HepG2 (cell line): ENCODE data around the gene ADSS2.

Source experiments
- CTCF ChIP-seq: sonication (generic); formaldehyde crosslinking; IDR thresholded peaks from 2 replicates; pipeline ENCODE4 v1.5.0; 2020; ENCODE audit warnings: mild to moderate bottlenecking, missing genetic modification reagents, moderate library complexity
- EP300 ChIP-seq, 3 experiments: sonication (generic) in 1 of 3; formaldehyde crosslinking in 1 of 3; IDR thresholded peaks; 2 replicates each; pipeline versions ENCODE4 v1.5.1 to v1.6.1; 2011 to 2020; ENCODE audit warnings: low read depth in 2 of 3, low read length in 2 of 3, borderline replicate concordance in 1 of 3, improper control_type of control experiment in 1 of 3, mild to moderate bottlenecking in 1 of 3, missing genetic modification reagents in 1 of 3, moderate library complexity in 1 of 3
- HDAC2 ChIP-seq: sonication (generic); formaldehyde crosslinking; IDR thresholded peaks from 2 replicates; pipeline ENCODE4 v1.4.0; 2020; ENCODE audit warnings: missing genetic modification reagents
- HDAC6 ChIP-seq: fragments of 200-600 bp; sonication (generic); IDR thresholded peaks from 2 replicates; pipeline ENCODE4 v1.7.0; 2017; ENCODE audit warnings: mild to moderate bottlenecking, antibody characterized with exemption, low read length, low read depth
- IRF2 ChIP-seq: IDR thresholded peaks from 2 replicates; pipeline ENCODE4 v1.6.1; 2018; ENCODE audit warnings: missing genetic modification reagents, missing compliant biosample characterization
- RAD51 ChIP-seq: fragments of 450-650 bp; IDR thresholded peaks from 2 replicates; pipeline ENCODE4 v1.6.1; 2016; ENCODE audit warnings: borderline replicate concordance
- ZNF674 ChIP-seq: sonication (generic); formaldehyde crosslinking; IDR thresholded peaks from 2 replicates; pipeline ENCODE4 v1.5.0; 2020; ENCODE audit warnings: low read depth, mild to moderate bottlenecking, missing genetic modification reagents

- TF ChIP-seq CTCF (no peak), ZNF674 (CRISPR knock-in tag) (no peak), RAD51 (no peak), HDAC2 (CRISPR knock-in tag) (no peak), EP300 (IDR thresholded peaks at IDR 0.05; ENCODE audit: low read depth in 2 of 2, low read length in 2 of 2) (no peak), EP300 (CRISPR knock-in tag; IDR thresholded peaks at IDR 0.05; ENCODE audit: borderline replicate concordance) (no peak), IRF2 (CRISPR knock-in tag) (no peak), HDAC6 (no peak)
These were observed 1.7 kb downstream of the ADSS2 start for GRCh38 chr1:244449936-244450508.
